GM12892 (cell line): Measurements from ENCODE around the gene LRRN3.

Source experiments
- POLR2A ChIP-seq: IDR thresholded peaks from 2 replicates; pipeline ENCODE4 v1.6.1; 2011; ENCODE audit warnings: low read depth, low read length, control low read depth
- POLR2AphosphoS5 ChIP-seq: IDR thresholded peaks from 2 replicates; pipeline ENCODE4 v1.6.1; 2011; ENCODE audit warnings: low read depth, low read length, control low read depth

- no peak for TF ChIP-seq POLR2A
- no peak for TF ChIP-seq POLR2AphosphoS5
These were observed 73.5 kb downstream of the LRRN3 start for GRCh38 chr7:111164442-111164841.
